K562 (cell line): ENCODE measurements around the gene MET. TPM values are rescaled to one million over a fixed set of nuclear protein-coding genes. Genes with fewer than 3 reads are reported as not detected.

Experiments
- KDM5B ChIP-seq: fragments of 200-600 bp; sonication (generic); IDR thresholded peaks from 2 replicates; pipeline ENCODE4 v1.6.1; 2012; ENCODE audit warnings: low read depth, mild to moderate bottlenecking, moderate library complexity, low read length, control low read depth, inconsistent platforms; ENCODE audit not compliant: insufficient replicate concordance
- NCOA4 ChIP-seq: fragments of 450-650 bp; IDR thresholded peaks from 2 replicates; pipeline ENCODE4 v1.6.1; 2018; ENCODE audit warnings: mild to moderate bottlenecking; ENCODE audit not compliant: partially characterized antibody
- NONO ChIP-seq, 2 experiments: fragments of 200-400 bp in 1 of 2; fragments of 450-650 bp in 1 of 2; formaldehyde crosslinking in 1 of 2; IDR thresholded peaks; 2 replicates each; pipeline ENCODE4 v1.6.1; 2017; ENCODE audit warnings: low read depth in 2 of 2, mild to moderate bottlenecking in 2 of 2, moderate library complexity in 2 of 2, low read length in 1 of 2
- NRF1 ChIP-seq, 2 experiments: fragments of 450-650 bp; IDR thresholded peaks in 1 of 2; conservative IDR thresholded peaks in 1 of 2; 2 replicates each; pipeline ENCODE4 v1.6.1; 2014; ENCODE audit warnings: mild to moderate bottlenecking in 2 of 2
- TEAD2 ChIP-seq: fragments of 450-650 bp; IDR thresholded peaks from 2 replicates; pipeline ENCODE4 v1.6.1; 2016; ENCODE audit warnings: missing genetic modification characterization, control low read depth, missing compliant biosample characterization
- ZNF75A ChIP-seq: fragments of 450-650 bp; formaldehyde crosslinking; IDR thresholded peaks from 2 replicates; pipeline ENCODE4 v1.4.0; 2020; ENCODE audit warnings: mild to moderate bottlenecking
- polyA plus RNA-seq, 8 experiments: library from polyadenylated mRNA; depleted of rRNA in 4 of 8; stranded (reverse) in 5 of 8; unstranded in 3 of 8; fragments of >200 nt; fragmentation: Nextera tagmentation in 2 of 8; fragmentation: Illumina TruSeq in 1 of 8; extraction: Ambion mirVana in 2 of 8; extraction: Trizol in 1 of 8; gene quantifications; 2 replicates each; pipeline versions ENCODE4 v1.2.1 to v1.2.3, GENCODE V29; 2011 to 2014; ENCODE audit warnings: inconsistent platforms in 1 of 8, missing spikeins in 1 of 8
- total RNA-seq, 7 experiments: library from RNA; depleted of rRNA in 6 of 7; stranded (reverse); fragments of >200 nt in 6 of 7; fragmentation: Illumina TruSeq in 2 of 7; extraction: Trizol in 2 of 7; gene quantifications; 2 replicates each; pipeline versions ENCODE4 v1.2.1 to v1.2.3, GENCODE V29; 2011 to 2021; ENCODE audit warnings: low replicate concordance in 1 of 7
- TF ChIP-seq, protein P1 (sequence below): fragments of 200-600 bp; sonication (generic); IDR thresholded peaks from one replicate; pipeline ENCODE4 v1.6.1; 2012; ENCODE audit warnings: mild to moderate bottlenecking, low read depth, low read length, inconsistent platforms
- TF ChIP-seq, protein P2 (sequence below): fragments of 450-650 bp; IDR thresholded peaks from 2 replicates; pipeline ENCODE4 v1.7.1; 2018; ENCODE audit warnings: mild to moderate bottlenecking, low read depth; ENCODE audit not compliant: partially characterized antibody
- TF ChIP-seq, protein P3 (sequence below): fragments of 450-650 bp; IDR thresholded peaks from 2 replicates; pipeline ENCODE4 v1.6.1; 2016; ENCODE audit warnings: mild to moderate bottlenecking

The MET gene
- total and polyA plus RNA-seq, 9 of the 15 experiments (the other 6 are each of a cell fraction or from before 2014, with no cell fraction given), result 0.84 to 2.4 (median 1.1) TPM

DNA sequence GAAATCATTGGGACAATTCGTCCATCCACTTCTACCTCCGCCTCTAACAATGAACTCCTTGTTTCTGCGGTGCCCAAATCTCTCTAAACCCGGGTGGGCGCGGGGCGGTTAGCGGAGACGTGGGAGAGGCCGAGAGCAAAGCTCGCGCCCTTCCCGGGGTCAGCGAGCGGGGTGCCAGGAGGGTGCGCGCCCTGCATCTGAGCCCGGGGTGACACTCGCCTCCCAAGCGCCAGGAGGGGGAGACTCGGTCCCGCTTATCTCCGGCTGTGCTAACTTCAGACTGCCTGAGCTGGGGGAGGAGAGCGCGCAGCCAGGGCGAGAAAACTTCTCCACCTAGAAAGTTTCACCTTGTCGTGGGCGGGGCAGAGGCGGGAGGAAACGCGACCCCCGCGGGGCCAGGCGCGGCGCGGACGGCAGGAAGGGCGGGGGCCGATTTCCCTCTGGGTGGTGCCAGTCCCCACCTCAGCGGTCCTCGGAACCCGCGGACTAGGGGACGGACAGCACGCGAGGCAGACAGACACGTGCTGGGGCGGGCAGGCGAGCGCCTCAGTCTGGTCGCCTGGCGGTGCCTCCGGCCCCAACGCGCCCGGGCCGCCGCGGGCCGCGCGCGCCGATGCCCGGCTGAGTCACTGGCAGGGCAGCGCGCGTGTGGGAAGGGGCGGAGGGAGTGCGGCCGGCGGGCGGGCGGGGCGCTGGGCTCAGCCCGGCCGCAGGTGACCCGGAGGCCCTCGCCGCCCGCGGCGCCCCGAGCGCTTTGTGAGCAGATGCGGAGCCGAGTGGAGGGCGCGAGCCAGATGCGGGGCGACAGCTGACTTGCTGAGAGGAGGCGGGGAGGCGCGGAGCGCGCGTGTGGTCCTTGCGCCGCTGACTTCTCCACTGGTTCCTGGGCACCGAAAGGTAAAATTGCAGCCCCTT is at the start of gene MET (continued):
- TF ChIP-seq, protein P1, sequence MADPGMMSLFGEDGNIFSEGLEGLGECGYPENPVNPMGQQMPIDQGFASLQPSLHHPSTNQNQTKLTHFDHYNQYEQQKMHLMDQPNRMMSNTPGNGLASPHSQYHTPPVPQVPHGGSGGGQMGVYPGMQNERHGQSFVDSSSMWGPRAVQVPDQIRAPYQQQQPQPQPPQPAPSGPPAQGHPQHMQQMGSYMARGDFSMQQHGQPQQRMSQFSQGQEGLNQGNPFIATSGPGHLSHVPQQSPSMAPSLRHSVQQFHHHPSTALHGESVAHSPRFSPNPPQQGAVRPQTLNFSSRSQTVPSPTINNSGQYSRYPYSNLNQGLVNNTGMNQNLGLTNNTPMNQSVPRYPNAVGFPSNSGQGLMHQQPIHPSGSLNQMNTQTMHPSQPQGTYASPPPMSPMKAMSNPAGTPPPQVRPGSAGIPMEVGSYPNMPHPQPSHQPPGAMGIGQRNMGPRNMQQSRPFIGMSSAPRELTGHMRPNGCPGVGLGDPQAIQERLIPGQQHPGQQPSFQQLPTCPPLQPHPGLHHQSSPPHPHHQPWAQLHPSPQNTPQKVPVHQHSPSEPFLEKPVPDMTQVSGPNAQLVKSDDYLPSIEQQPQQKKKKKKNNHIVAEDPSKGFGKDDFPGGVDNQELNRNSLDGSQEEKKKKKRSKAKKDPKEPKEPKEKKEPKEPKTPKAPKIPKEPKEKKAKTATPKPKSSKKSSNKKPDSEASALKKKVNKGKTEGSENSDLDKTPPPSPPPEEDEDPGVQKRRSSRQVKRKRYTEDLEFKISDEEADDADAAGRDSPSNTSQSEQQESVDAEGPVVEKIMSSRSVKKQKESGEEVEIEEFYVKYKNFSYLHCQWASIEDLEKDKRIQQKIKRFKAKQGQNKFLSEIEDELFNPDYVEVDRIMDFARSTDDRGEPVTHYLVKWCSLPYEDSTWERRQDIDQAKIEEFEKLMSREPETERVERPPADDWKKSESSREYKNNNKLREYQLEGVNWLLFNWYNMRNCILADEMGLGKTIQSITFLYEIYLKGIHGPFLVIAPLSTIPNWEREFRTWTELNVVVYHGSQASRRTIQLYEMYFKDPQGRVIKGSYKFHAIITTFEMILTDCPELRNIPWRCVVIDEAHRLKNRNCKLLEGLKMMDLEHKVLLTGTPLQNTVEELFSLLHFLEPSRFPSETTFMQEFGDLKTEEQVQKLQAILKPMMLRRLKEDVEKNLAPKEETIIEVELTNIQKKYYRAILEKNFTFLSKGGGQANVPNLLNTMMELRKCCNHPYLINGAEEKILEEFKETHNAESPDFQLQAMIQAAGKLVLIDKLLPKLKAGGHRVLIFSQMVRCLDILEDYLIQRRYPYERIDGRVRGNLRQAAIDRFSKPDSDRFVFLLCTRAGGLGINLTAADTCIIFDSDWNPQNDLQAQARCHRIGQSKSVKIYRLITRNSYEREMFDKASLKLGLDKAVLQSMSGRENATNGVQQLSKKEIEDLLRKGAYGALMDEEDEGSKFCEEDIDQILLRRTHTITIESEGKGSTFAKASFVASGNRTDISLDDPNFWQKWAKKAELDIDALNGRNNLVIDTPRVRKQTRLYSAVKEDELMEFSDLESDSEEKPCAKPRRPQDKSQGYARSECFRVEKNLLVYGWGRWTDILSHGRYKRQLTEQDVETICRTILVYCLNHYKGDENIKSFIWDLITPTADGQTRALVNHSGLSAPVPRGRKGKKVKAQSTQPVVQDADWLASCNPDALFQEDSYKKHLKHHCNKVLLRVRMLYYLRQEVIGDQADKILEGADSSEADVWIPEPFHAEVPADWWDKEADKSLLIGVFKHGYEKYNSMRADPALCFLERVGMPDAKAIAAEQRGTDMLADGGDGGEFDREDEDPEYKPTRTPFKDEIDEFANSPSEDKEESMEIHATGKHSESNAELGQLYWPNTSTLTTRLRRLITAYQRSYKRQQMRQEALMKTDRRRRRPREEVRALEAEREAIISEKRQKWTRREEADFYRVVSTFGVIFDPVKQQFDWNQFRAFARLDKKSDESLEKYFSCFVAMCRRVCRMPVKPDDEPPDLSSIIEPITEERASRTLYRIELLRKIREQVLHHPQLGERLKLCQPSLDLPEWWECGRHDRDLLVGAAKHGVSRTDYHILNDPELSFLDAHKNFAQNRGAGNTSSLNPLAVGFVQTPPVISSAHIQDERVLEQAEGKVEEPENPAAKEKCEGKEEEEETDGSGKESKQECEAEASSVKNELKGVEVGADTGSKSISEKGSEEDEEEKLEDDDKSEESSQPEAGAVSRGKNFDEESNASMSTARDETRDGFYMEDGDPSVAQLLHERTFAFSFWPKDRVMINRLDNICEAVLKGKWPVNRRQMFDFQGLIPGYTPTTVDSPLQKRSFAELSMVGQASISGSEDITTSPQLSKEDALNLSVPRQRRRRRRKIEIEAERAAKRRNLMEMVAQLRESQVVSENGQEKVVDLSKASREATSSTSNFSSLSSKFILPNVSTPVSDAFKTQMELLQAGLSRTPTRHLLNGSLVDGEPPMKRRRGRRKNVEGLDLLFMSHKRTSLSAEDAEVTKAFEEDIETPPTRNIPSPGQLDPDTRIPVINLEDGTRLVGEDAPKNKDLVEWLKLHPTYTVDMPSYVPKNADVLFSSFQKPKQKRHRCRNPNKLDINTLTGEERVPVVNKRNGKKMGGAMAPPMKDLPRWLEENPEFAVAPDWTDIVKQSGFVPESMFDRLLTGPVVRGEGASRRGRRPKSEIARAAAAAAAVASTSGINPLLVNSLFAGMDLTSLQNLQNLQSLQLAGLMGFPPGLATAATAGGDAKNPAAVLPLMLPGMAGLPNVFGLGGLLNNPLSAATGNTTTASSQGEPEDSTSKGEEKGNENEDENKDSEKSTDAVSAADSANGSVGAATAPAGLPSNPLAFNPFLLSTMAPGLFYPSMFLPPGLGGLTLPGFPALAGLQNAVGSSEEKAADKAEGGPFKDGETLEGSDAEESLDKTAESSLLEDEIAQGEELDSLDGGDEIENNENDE, result no peak
- TF ChIP-seq, protein P2, sequence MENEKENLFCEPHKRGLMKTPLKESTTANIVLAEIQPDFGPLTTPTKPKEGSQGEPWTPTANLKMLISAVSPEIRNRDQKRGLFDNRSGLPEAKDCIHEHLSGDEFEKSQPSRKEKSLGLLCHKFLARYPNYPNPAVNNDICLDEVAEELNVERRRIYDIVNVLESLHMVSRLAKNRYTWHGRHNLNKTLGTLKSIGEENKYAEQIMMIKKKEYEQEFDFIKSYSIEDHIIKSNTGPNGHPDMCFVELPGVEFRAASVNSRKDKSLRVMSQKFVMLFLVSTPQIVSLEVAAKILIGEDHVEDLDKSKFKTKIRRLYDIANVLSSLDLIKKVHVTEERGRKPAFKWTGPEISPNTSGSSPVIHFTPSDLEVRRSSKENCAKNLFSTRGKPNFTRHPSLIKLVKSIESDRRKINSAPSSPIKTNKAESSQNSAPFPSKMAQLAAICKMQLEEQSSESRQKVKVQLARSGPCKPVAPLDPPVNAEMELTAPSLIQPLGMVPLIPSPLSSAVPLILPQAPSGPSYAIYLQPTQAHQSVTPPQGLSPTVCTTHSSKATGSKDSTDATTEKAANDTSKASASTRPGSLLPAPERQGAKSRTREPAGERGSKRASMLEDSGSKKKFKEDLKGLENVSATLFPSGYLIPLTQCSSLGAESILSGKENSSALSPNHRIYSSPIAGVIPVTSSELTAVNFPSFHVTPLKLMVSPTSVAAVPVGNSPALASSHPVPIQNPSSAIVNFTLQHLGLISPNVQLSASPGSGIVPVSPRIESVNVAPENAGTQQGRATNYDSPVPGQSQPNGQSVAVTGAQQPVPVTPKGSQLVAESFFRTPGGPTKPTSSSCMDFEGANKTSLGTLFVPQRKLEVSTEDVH, result no peak
- TF ChIP-seq TEAD2 (tag) (no peak), NONO (IDR thresholded peaks at IDR 0.05; ENCODE audit: low read depth in 2 of 2, low read length in 1 of 2) (no peak), ZNF75A (no peak), NCOA4 (no peak), NRF1 (conservative IDR thresholded peaks at IDR 0.05 in 1 of 2, IDR thresholded peaks at IDR 0.05 in 1 of 2) (peak in 1 of 2 experiments; percentile 31; a peak in 2 of 4 replicates), KDM5B (no peak)
- TF ChIP-seq, protein P3, sequence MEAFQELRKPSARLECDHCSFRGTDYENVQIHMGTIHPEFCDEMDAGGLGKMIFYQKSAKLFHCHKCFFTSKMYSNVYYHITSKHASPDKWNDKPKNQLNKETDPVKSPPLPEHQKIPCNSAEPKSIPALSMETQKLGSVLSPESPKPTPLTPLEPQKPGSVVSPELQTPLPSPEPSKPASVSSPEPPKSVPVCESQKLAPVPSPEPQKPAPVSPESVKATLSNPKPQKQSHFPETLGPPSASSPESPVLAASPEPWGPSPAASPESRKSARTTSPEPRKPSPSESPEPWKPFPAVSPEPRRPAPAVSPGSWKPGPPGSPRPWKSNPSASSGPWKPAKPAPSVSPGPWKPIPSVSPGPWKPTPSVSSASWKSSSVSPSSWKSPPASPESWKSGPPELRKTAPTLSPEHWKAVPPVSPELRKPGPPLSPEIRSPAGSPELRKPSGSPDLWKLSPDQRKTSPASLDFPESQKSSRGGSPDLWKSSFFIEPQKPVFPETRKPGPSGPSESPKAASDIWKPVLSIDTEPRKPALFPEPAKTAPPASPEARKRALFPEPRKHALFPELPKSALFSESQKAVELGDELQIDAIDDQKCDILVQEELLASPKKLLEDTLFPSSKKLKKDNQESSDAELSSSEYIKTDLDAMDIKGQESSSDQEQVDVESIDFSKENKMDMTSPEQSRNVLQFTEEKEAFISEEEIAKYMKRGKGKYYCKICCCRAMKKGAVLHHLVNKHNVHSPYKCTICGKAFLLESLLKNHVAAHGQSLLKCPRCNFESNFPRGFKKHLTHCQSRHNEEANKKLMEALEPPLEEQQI, result no peak
